HG03354 (cell line): ENCODE measurements around the gene SYMPK.
A peak's percentile ranks its signal among the peaks of the same experiment; 100 is the strongest.
"Not testable (repeated sequence)": the region's sequence is repeated elsewhere in the genome, so short reads cannot be mapped to it uniquely, and the experiment has no call there.

Experiments
- ATAC-seq: cut with Tn5 transposase; IDR thresholded peaks from one replicate; pipeline ENCODE4 v1.9.1; 2021; ENCODE audit warnings: mild to moderate bottlenecking; ENCODE audit not compliant: unreplicated experiment, poor library complexity, severe bottlenecking

Gene SYMPK

DNA sequence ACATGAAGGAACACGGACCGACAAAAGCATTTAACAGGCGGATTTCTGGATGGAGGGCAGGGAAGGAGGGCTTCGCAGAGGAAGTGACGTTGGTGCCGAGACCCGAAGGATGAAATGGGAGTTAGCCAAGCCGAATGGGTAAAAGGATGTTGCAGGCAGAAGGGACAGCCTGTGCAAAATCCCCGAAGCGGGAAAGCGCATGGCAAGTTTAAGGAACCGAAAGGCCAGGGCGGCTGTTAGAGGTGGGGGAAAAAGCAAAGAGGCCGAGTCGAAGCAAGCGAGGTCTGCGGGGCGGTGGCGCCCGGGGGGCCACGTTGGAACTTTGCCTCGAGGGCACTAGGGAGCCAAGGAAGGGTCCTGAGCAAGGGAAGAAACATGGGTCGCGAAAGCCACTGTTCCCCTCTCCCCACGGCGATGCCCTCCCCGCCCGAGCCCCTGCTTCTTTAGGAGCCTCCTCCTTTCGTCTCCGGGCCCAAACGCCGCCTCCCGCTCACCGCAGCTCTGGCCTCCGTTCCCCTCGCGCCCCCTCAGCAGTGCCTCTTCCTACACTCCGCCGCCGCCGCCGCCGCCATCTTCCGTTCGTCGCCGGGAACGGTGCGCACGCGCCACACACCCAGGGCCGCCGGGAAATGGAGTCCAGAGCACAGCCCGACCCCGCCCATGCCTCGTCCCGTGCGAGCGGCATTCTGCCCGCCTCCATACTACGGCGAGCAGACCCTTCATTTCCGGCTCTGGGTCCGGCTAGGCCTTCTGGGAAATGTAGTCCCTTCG lies at the start of gene SYMPK:
TSS of gene SYMPK (minus strand) at position 584 of the 771 bp plus-strand sequence. CDS start 8,652 bp downstream, outside the sequence.
- peak; percentile 87 for ATAC-seq

- no peak for ATAC-seq
Measured at GRCh38 chr19:45911291-45911690, 48.3 kb upstream of the SYMPK start.

GRCh38 chr19:45908956-45909355 lies 46.0 kb upstream of the SYMPK start:
- ATAC-seq = no peak

GRCh38 chr19:45906221-45906620 lies 43.3 kb upstream of the SYMPK start:
- no peak for ATAC-seq

GRCh38 chr19:45905011-45905410 lies 42.1 kb upstream of the SYMPK start:
- ATAC-seq = no peak

DNA sequence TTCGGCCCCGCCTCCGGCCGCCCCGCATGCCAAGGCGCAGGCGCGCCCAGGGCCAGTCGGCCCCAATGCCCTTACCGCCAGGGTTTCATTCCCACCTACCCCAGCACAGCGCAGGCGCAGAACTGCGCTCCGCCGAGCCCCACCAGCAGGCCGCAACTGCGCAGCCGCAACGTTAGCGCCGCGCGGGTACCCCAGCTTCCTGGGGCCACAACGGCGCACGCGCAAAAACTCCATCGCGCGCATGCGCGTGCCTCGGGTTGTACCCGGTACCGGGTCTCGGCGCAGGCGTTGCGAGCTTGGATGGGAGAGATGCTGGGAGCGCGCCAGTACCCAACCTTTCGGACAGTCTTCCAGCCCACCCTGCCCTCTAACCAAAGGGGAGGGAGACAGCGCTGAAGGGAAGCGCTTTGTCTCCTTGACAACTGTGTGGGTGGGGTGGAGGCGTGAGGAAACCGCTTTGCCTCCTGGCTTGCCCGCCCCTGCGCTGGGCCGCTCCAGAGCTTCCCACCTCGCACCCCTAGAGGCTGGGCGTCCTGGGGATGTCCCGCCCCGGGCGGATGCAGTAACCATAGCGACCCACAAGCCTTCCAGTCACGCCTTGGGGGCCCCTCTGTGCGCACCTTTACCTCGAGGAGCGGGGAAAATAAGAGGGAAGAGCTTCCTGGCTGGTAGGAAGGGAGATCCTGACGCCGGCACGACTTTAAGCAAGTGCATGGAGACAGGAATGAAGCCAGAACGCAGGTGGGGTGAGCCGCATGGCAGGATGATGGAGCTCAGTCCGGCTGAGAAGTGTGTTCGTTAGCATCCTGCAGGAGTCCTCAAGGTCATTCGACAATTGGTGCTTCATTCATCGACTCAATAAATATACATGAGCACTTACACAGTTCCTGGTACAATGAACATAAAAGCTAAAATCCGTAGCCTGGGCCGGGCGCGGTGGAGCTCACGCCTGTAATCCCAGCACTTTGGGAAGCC lies 40.0 kb upstream of the SYMPK start:
- ATAC-seq = peak; percentile 89

DNA sequence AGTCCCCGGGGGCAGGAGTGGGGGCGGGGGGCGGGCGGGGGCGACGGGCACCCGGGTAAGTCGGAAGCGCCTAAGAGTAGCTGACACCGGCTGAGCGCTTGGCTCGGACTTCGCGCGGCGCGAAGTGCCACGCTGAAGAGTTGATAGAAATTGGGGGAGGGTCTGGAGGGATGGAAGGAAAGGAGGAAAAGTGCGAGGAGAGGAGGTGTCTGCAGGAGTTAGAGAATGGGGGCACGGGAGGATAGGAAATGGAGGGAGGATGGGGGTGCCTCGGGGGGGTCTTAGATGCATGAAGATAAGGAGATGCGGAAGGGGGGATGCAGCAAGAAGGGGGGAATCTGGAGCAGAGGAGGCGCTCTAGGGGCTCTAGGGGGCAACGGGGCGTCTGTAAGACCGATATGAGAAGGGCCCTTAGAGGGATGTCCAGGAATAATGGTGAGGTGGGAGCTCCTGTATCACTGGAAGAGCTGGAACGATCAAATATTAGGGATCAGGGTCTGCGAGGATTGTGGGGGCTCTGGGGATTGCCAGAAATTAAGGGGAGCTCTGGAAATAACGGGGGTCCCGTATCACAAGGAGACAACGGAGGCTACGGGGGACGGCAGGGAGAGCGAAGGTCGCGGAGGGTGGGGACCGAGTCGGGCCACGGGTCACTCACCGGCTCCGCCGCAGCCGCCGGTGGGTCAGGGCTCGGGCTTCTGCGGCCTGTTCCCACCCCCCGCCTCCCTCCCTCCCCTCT lies 39.1 kb upstream of the SYMPK start, which contains the start of gene MYPOP:
TSS of gene MYPOP (minus strand) at position 702 of the 739 bp plus-strand sequence. CDS start 840 bp downstream, outside the sequence.
- ATAC-seq = no peak

DNA sequence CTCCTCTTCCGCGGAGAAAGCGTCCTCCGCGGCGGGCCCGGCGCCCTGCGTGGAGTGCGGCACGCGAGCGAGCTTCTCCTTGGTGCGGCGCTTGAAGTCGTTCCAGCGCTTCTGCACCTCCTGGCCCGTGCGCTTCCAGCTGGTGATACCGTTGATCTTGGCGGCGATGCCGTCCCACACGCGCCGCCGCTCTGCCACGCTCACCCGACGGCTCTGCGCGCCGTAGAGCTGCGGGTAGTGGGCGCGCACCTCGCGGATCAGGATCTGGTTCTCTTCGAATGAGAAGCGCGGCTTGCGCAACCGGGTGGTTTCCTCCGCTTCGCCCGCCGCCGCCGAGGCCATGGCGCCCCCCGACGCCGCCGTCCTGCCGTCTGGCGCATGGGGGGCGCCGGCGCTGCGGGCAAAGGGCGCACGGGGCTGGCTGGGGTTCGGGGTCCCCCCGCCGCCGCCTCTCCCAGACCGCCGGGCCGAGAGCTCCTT lies 38.5 kb upstream of the SYMPK start:
- ATAC-seq = no peak

DNA sequence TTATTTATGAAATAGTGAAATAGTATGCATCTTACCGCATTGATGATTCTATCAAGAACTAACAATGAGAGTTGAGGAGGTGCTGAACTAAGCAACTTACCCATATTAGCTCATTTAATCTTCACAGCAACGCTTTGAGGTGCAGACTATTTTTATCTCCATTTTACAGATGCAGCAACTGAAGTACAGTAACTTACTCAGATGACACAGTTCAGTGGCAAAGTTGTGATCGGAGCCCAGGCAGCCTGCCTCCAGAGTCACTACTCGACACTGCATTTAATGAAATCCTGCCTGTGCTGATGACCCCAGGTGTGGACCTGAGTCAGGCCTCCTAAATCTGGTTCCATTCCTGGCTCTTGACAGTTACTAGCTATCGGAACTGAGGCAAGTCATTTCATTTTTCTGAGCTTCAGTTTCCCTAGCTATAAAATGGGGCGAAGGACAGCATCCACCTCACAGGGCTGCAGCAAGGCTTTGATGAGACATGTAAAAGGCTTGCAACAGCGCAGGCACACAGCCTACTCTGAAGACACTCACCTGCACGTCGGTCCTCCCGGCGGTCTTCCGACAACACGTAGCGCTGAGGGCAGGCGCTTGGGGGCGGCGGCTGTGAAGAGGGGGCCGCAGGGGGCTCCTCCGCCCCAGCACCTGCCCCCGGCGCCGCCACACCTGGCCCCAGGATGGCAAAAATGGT lies 37.9 kb upstream of the SYMPK start:
- ATAC-seq = no peak

GRCh38 chr19:45899919-45900589 lies 37.1 kb upstream of the SYMPK start:
- no peak for ATAC-seq

- no peak for ATAC-seq
Measured at GRCh38 chr19:45899253-45899652, 36.3 kb upstream of the SYMPK start.

- ATAC-seq = no peak
Measured at GRCh38 chr19:45897261-45897812, 34.4 kb upstream of the SYMPK start.

- not testable (repeated sequence) for ATAC-seq
Measured at GRCh38 chr19:45895983-45896599, 33.1 kb upstream of the SYMPK start.

DNA sequence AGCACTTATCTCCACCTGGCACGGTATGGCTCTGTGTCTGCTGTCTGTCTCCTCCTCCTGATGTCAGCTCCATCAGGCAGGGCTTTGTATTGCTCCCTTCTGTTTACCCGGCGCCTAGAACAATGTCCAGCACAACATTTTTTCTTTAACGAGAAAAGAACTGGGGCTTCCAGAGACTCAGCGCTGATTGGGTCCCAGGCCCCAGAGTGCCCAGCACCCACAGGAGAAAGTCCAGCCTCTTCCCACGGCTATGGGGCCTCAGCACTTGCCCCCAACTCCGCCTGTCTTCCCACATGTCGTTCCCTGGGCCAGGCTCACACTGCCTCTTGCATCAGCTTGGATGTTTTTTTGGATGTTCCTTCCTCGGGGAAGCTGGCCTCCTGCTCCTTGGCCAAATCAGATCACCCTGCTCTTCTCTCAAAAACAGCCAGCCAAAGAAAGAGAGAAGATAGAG lies 32.6 kb upstream of the SYMPK start:
- ATAC-seq = no peak

DNA sequence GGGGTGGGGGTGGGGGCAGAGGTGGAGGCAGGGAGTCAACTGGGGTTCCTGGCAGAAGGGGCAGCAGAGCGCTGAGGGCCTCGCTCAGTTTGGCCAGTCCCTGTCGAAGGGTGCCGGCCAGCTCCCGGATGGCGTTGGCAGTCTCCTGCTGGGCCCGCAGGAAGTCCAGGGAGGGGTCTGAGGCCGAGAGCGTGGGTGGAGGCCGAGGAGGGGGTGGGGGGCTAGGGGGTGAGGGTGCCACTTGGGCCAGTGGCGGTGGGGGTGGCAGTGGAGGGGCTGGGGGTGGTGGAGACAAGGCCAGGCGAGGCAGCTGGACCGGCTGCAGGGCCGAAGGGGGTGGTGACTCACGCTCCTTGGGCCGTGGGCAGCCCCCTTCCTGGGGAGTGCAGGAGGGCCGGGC lies 27.9 kb upstream of the SYMPK start:
- no peak for ATAC-seq

GRCh38 chr19:45889210-45889885 lies 26.4 kb upstream of the SYMPK start:
- no peak for ATAC-seq

- no peak for ATAC-seq
Measured at GRCh38 chr19:45887200-45887710, 24.3 kb upstream of the SYMPK start.
